Measurements from ENCODE around the gene OR8H1. TPM values are rescaled to one million over a fixed set of nuclear protein-coding genes. Genes with fewer than 3 reads are reported as not detected.

OR8H1 gene, protein sequence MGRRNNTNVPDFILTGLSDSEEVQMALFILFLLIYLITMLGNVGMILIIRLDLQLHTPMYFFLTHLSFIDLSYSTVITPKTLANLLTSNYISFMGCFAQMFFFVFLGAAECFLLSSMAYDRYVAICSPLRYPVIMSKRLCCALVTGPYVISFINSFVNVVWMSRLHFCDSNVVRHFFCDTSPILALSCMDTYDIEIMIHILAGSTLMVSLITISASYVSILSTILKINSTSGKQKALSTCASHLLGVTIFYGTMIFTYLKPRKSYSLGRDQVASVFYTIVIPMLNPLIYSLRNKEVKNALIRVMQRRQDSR
- not detected in 2 replicates for total RNA-seq

DNA sequence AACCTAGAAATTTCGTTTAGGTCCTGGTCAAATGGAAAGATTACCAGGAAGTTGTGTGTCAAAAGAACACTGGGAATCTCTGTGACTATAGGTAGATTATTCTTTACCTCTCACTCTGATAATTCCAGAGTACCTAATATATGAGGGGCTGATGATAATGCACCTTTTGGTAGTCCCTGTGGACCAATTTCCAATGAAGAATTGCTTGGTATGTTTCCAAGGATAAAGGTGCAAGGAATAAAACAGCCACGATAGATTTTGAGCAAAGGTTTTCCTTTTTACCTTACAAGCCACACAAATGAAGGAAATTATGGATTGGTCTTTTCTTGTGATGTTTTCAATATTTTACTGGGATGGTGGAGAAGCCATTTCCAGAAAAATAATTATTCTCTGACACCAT, at the start of gene OR8H1:
Gene OR8H1, minus strand, starts transcription at position 101 of the 400 bp plus-strand sequence. CDS start 1,192 bp downstream, outside the sequence.

DNA sequence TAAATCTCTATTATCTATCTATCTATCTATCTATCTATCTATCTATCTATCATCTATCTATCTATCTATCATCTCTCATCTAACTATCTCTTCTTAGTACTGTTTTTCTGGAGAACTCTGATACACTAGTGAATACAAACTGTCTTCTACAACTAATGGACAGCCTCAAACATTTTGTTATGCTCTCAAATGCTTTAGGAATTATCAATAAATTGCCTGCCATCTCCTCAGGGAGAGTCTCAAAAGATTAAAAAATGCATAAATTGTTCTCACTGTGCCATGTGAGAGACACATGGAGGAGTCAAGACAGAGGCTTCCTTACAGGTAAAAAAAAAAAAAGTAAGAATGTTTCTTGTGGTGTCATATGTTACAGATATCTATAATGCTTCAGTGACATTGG, 22.8 kb upstream of the OR8H1 start, which contains the start of gene OR8K3:
Gene OR8K3, plus strand, starts transcription at position 301 of the 400 bp plus-strand sequence. CDS start 3,163 bp downstream, outside the sequence.

DNA sequence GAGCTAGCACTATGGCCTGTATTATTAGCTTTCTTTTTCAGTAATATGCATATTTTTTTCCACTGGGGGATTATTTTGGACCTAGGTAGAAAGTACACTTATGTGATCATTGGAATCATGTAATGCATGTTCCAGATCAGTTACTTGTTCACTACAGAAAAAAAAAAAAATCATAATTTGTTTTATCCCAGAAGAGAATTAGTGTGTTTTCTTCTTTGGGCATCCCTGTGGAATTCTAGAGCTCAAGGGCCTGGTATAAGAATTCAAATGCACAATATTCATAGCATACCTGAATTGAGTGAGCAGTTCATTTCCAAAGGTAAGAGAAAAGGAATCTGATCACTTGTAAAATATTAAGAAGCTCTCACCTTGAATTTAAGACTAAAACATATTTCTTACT, 18.2 kb downstream of the OR8H1 start, which contains the start of gene OR5T1:
Gene OR5T1, plus strand, starts transcription at position 301 of the 400 bp plus-strand sequence. CDS start 1,485 bp downstream, outside the sequence.

DNA sequence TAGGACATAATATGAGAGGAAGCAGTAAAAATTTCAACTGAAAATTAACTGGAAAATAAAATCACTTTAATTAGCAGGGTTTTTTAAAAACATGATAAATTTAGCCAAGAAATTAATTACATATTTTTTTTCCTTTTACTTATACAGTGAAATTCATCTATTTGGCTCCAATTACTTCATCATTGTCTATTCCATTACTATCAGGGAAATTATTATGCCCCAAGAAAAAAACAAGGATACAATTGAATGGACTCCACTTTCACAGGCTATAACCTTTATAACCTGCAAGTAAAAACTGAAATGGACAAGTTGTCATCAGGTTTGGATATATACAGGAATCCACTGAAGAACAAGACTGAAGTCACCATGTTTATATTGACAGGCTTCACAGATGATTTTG, 40.1 kb downstream of the OR8H1 start, which contains the start of gene OR5T3:
Gene OR5T3, plus strand, starts transcription at position 301 of the 400 bp plus-strand sequence. Its CDS starts 0 bp downstream, at position 301.

Other genes with a start within 250 kb of the OR8H1 start
- gene OR8I2, start 198.9 kb downstream of the OR8H1 start, total RNA-seq: not detected in 2 replicates
- gene OR8H2, start 188.6 kb downstream of the OR8H1 start, total RNA-seq: not detected in 2 replicates
- gene OR8H3, start 169.9 kb downstream of the OR8H1 start, total RNA-seq: not detected in 2 replicates
- not detected in 2 replicates for gene OR8J3, start 152.1 kb downstream of the OR8H1 start, total RNA-seq
- gene OR8K5, start 131.9 kb downstream of the OR8H1 start, total RNA-seq: not detected in 2 replicates
- gene OR5J2, start 115.6 kb downstream of the OR8H1 start, total RNA-seq: not detected in 2 replicates
- gene OR5T2, start 58.0 kb downstream of the OR8H1 start, total RNA-seq: not detected in 2 replicates
- not detected in 2 replicates for gene OR5T3, start 40.0 kb downstream of the OR8H1 start, total RNA-seq
- not detected in 2 replicates for gene OR5T1, start 18.1 kb downstream of the OR8H1 start, total RNA-seq
- not detected in 2 replicates for gene OR8K3, start 22.9 kb upstream of the OR8H1 start, total RNA-seq
- gene OR8K1, start 53.8 kb upstream of the OR8H1 start, total RNA-seq: not detected in 2 replicates
- not detected in 2 replicates for gene OR8J1, start 62.0 kb upstream of the OR8H1 start, total RNA-seq
- gene OR8U1, start 83.4 kb upstream of the OR8H1 start, total RNA-seq: not detected in 2 replicates
- not detected in 2 replicates for gene OR5AL1, start 120.4 kb upstream of the OR8H1 start, total RNA-seq
- not detected in 2 replicates for gene OR5M3, start 181.1 kb upstream of the OR8H1 start, total RNA-seq
- not detected in 2 replicates for gene OR5M8, start 199.1 kb upstream of the OR8H1 start, total RNA-seq